Liver (tissue), 9 donors: ENCODE data around the gene ARMC2. TPM values are rescaled to one million over a fixed set of nuclear protein-coding genes. Genes with fewer than 3 reads are reported as not detected.

Experiments used
- DNase-seq: peaks from one replicate; pipeline ENCODE4 v3.0.0-alpha.2; 2017; ENCODE audit warnings: low spot score
- H3K27ac ChIP-seq, 2 donors: one replicate each; pipeline ENCODE4 v1.7.0; 2013; ENCODE audit warnings: inconsistent platforms in 2 of 2, low read length in 2 of 2, control low read depth in 1 of 2, low read depth in 1 of 2, mild to moderate bottlenecking in 1 of 2
- H3K27me3 ChIP-seq, 4 donors: one replicate each; pipeline versions ENCODE4 v1.6.1 to v1.7.0; 2013; ENCODE audit warnings: low read length in 3 of 4, inconsistent platforms in 1 of 4, mild to moderate bottlenecking in 1 of 4, moderate library complexity in 1 of 4; ENCODE audit not compliant: control insufficient read depth in 4 of 4, insufficient read depth in 4 of 4
- H3K36me3 ChIP-seq, 4 donors: one replicate each; pipeline versions ENCODE4 v1.6.1 to v1.7.0; 2013; ENCODE audit warnings: low read length in 3 of 4, mild to moderate bottlenecking in 3 of 4, low read depth in 1 of 4, moderate library complexity in 1 of 4; ENCODE audit not compliant: control insufficient read depth in 4 of 4, insufficient read depth in 3 of 4
- H3K4me1 ChIP-seq, 4 donors: one replicate each; pipeline versions ENCODE4 v1.6.1 to v1.7.0; 2013; ENCODE audit warnings: low read length in 3 of 4, mild to moderate bottlenecking in 3 of 4, moderate library complexity in 1 of 4; ENCODE audit not compliant: control insufficient read depth in 4 of 4, insufficient read depth in 4 of 4
- H3K4me3 ChIP-seq, 3 donors: one replicate each; pipeline versions ENCODE4 v1.6.1 to v1.7.0; 2013; ENCODE audit warnings: low read length in 3 of 3, control low read depth in 1 of 3, low read depth in 1 of 3, mild to moderate bottlenecking in 1 of 3
- H3K9ac ChIP-seq, 2 donors: one replicate each; pipeline ENCODE4 v1.7.0; 2013; ENCODE audit warnings: low read length in 2 of 2, mild to moderate bottlenecking in 2 of 2, moderate library complexity in 2 of 2, control low read depth in 1 of 2, low read depth in 1 of 2
- H3K9me3 ChIP-seq, 4 donors: one replicate each; pipeline versions ENCODE4 v1.6.1 to v1.7.0; 2013; ENCODE audit warnings: low read length in 3 of 4; ENCODE audit not compliant: control insufficient read depth in 4 of 4
- ATF3 ChIP-seq: IDR thresholded peaks from 2 replicates; pipeline ENCODE4 v1.6.1; 2016; ENCODE audit warnings: antibody characterized with exemption
- EGR1 ChIP-seq, 2 donors: IDR thresholded peaks; 2 replicates each; pipeline ENCODE4 v1.6.1; 2016 to 2018; ENCODE audit warnings: antibody characterized with exemption in 2 of 2, low read depth in 2 of 2
- FOXA1 ChIP-seq: IDR thresholded peaks from 2 replicates; pipeline ENCODE4 v1.6.1; 2016; ENCODE audit warnings: antibody characterized with exemption
- FOXA2 ChIP-seq: IDR thresholded peaks from 2 replicates; pipeline ENCODE4 v1.6.1; 2016; ENCODE audit warnings: antibody characterized with exemption
- GABPA ChIP-seq, 2 donors: IDR thresholded peaks in 1 of 2; conservative IDR thresholded peaks in 1 of 2; 2 replicates each; pipeline ENCODE4 v1.6.1; 2016; ENCODE audit warnings: antibody characterized with exemption in 2 of 2, mild to moderate bottlenecking in 1 of 2, moderate library complexity in 1 of 2
- HNF4A ChIP-seq, 2 donors: conservative IDR thresholded peaks; 2 replicates each; pipeline ENCODE4 v1.6.1; 2016; ENCODE audit warnings: antibody characterized with exemption in 2 of 2, mild to moderate bottlenecking in 2 of 2
- HNF4G ChIP-seq: IDR thresholded peaks from 2 replicates; pipeline ENCODE4 v1.6.1; 2016; ENCODE audit warnings: antibody characterized with exemption
- JUND ChIP-seq, 2 donors: IDR thresholded peaks; 2 replicates each; pipeline ENCODE4 v1.6.1; 2016; ENCODE audit warnings: antibody characterized with exemption in 2 of 2
- MAX ChIP-seq: IDR thresholded peaks from 2 replicates; pipeline ENCODE4 v1.6.1; 2016; ENCODE audit warnings: antibody characterized with exemption
- NR2F2 ChIP-seq: IDR thresholded peaks from 2 replicates; pipeline ENCODE4 v1.6.1; 2016; ENCODE audit warnings: antibody characterized with exemption
- RAD21 ChIP-seq, 2 donors: IDR thresholded peaks; 2 replicates each; pipeline ENCODE4 v1.6.1; 2016; ENCODE audit warnings: antibody characterized with exemption in 2 of 2, mild to moderate bottlenecking in 2 of 2
- REST ChIP-seq: IDR thresholded peaks from 2 replicates; pipeline ENCODE4 v1.6.1; 2016; ENCODE audit warnings: antibody characterized with exemption, mild to moderate bottlenecking
- RXRA ChIP-seq, 2 donors: IDR thresholded peaks; 2 replicates each; pipeline ENCODE4 v1.6.1; 2017 to 2018; ENCODE audit warnings: antibody characterized with exemption in 2 of 2, mild to moderate bottlenecking in 1 of 2
- SP1 ChIP-seq: IDR thresholded peaks from 2 replicates; pipeline ENCODE4 v1.6.1; 2018; ENCODE audit warnings: antibody characterized with exemption, mild to moderate bottlenecking
- TAF1 ChIP-seq: conservative IDR thresholded peaks from 2 replicates; pipeline ENCODE4 v1.6.1; 2016; ENCODE audit warnings: antibody characterized with exemption, mild to moderate bottlenecking
- YY1 ChIP-seq: IDR thresholded peaks from 2 replicates; pipeline ENCODE4 v1.6.1; 2016; ENCODE audit warnings: antibody characterized with exemption, mild to moderate bottlenecking
- ZBTB33 ChIP-seq: IDR thresholded peaks from 2 replicates; pipeline ENCODE4 v1.6.1; 2016; ENCODE audit warnings: antibody characterized with exemption
- WGBS: extraction: QIAGEN DNeasy Blood & Tissue Kit; methylation state at CpG from one replicate; pipeline ENCODE4 v1.1.7; 2013; 5-methylcytosine and 5-hydroxymethylcytosine counted together
- polyA plus RNA-seq, 2 donors: library from polyadenylated mRNA; stranded (reverse) in 1 of 2; unstranded in 1 of 2; fragments of 200-250 nt in 1 of 2; fragments of >200 nt in 1 of 2; fragmentation: Nextera tagmentation in 1 of 2; extraction: Ambion mirVana in 1 of 2; gene quantifications; one replicate each; pipeline versions ENCODE4 v1.2.1 to v1.2.3, GENCODE V29; 2013 to 2015
- total RNA-seq, 2 donors: library from RNA; depleted of rRNA; stranded (reverse); fragments of >200 nt; gene quantifications; one replicate each; pipeline ENCODE4 v1.2.3, GENCODE V29; 2014
- donor health status: healthy.
- donor health status: healthy.
- donor health status: healthy.
- donor health status: healthy.
- donor health status: healthy.

Gene ARMC2
- total and polyA plus RNA-seq, 4 donors, result 0.24 to 1.5 (median 0.73) TPM

- H3K4me1 ChIP-seq, result peaks cover 3 to 22% (median 10%) of the 10 kb centered on the region in 4 donors
Measured at GRCh38 chr6:109002051-109002697, 154.0 kb downstream of the ARMC2 start.

More at GRCh38 chr6:109002051-109002697, 154.0 kb downstream of the ARMC2 start:
- Histone ChIP-seq H3K9ac (peak overlapping the region in 1 of 2 donors; percentile 33), H3K4me3 (no peak overlapping the region), H3K36me3 (peaks cover 0 to 17% (median 3%) of the 10 kb centered on the region in 4 donors), H3K27me3 (no peaks in the 10 kb centered on the region), H3K9me3 (no peaks in the 10 kb centered on the region), H3K27ac (peak overlapping the region; percentile 72 to 82)
- WGBS, result 17% methylated on average over 3 of the region's 3 CpGs
- no peak for DNase-seq
- TF ChIP-seq HNF4A (conservative IDR thresholded peaks at IDR 0.05), result peak in 1 of 2 donors; percentile 16
- no peak for TF ChIP-seq MAX
- no peak for TF ChIP-seq JUND (IDR thresholded peaks at IDR 0.05)
- TF ChIP-seq RAD21 (IDR thresholded peaks at IDR 0.05), result peak in 1 of 2 donors; percentile 32
- TF ChIP-seq YY1, result no peak
- TF ChIP-seq NR2F2, result no peak
- no peak for TF ChIP-seq REST
- no peak for TF ChIP-seq ZBTB33
- TF ChIP-seq GABPA (IDR thresholded peaks at IDR 0.05 in 1 of 2, conservative IDR thresholded peaks at IDR 0.05 in 1 of 2), result no peak
- TF ChIP-seq FOXA1, result no peak
- TF ChIP-seq ATF3, result no peak
- TF ChIP-seq FOXA2, result no peak
- TF ChIP-seq HNF4G, result no peak
- TF ChIP-seq EGR1 (IDR thresholded peaks at IDR 0.05; ENCODE audit: low read depth in 2 of 2), result no peak
- TF ChIP-seq SP1, result peak; percentile 44
- peak in 1 of 2 donors; percentile 10 for TF ChIP-seq RXRA (IDR thresholded peaks at IDR 0.05)
- peak; percentile 7 for TF ChIP-seq TAF1
